Epithelial cell of proximal tubule (primary cell): ENCODE measurements around the gene C19orf53. TPM values are rescaled to one million over a fixed set of nuclear protein-coding genes. Genes with fewer than 3 reads are reported as not detected.
"Not testable (repeated sequence)": the region's sequence is repeated elsewhere in the genome, so short reads cannot be mapped to it uniquely, and the experiment has no call there.

Source experiments
- DNase-seq: peaks from one replicate; pipeline ENCODE4 v3.0.0-alpha.2; 2011; ENCODE audit warnings: low read depth
- H3K4me3 ChIP-seq: 2 replicates; pipeline ENCODE4 v1.5.1; 2011; ENCODE audit warnings: low read depth, mild to moderate bottlenecking, low read length
- total RNA-seq: library from RNA; depleted of rRNA; stranded (reverse); fragments of >200 nt; gene quantifications from 2 replicates; pipeline ENCODE4 v1.2.3, GENCODE V29; 2015
- TF ChIP-seq, protein P1 (sequence below): conservative IDR thresholded peaks from 2 replicates; pipeline ENCODE4 v1.5.1; 2012; ENCODE audit warnings: low read depth, mild to moderate bottlenecking, low read length

C19orf53 gene
- total RNA-seq, 1 donor from 2014 or later, result 200 TPM

DNA sequence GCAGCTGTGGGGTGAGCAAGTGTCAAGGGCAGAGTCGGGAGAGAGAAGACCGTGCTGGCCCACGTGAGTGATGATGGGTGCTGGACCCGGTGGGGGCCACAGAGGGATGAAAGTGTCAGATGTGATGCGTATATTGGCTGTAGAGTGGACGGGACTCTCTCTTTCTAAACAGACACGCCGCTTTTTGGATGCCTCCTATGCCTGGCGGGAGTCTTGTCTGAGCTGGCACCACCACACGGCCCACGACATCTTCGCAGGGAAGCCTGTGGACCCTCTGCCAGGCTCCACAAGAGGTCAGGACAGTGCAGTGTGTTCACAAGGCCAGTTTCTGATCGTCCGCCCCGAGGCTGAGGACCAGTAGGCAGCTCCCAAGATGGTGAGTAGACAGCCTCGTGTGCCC, 22.8 kb upstream of the C19orf53 start:
- DNase-seq, result no peak
- TF ChIP-seq, protein P1, sequence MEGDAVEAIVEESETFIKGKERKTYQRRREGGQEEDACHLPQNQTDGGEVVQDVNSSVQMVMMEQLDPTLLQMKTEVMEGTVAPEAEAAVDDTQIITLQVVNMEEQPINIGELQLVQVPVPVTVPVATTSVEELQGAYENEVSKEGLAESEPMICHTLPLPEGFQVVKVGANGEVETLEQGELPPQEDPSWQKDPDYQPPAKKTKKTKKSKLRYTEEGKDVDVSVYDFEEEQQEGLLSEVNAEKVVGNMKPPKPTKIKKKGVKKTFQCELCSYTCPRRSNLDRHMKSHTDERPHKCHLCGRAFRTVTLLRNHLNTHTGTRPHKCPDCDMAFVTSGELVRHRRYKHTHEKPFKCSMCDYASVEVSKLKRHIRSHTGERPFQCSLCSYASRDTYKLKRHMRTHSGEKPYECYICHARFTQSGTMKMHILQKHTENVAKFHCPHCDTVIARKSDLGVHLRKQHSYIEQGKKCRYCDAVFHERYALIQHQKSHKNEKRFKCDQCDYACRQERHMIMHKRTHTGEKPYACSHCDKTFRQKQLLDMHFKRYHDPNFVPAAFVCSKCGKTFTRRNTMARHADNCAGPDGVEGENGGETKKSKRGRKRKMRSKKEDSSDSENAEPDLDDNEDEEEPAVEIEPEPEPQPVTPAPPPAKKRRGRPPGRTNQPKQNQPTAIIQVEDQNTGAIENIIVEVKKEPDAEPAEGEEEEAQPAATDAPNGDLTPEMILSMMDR, result no peak
- H3K4me3 ChIP-seq, result no peak overlapping the region

DNA sequence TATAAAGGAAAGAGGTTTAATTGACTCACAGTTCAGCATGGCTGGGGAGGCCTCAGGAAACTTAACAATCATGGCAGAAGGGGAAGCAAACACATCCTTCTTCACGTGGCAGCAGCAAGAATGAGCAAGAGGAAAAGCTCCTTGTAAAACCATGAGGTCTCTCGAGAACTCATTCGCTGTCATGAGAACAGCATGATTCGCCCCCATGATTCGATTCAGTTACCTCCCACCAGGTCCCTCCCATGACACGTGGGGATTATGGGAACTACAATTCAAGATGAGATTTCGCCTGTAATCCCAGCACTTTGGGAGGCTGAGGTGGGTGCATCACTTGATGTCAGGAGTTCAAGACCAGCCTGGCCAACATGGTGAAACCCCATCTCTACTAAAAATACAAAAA, 20.6 kb upstream of the C19orf53 start:
- not testable (repeated sequence) for DNase-seq, H3K4me3 ChIP-seq

DNA sequence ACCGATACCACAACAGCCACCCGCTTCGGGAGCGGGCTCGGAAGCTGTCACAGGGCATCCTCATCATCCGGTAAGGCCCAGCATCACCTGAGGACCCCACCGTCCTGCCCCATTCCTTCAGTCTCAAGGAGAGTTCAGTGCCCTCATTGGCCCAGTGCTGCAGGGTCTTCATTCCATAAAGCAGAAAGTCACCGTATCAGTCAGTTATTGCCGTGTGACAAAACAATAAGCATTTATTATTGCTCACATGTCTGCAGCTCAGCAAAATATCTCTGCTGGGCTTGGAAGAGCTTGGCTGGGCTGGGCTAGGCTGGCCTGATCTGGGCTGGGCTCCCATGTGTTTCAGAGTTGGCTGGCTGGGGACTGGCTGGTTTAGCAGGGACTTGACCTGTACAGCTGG, 18.0 kb upstream of the C19orf53 start:
- no peak for DNase-seq
- TF ChIP-seq, protein P1, result no peak
- no peak overlapping the region for H3K4me3 ChIP-seq

DNA sequence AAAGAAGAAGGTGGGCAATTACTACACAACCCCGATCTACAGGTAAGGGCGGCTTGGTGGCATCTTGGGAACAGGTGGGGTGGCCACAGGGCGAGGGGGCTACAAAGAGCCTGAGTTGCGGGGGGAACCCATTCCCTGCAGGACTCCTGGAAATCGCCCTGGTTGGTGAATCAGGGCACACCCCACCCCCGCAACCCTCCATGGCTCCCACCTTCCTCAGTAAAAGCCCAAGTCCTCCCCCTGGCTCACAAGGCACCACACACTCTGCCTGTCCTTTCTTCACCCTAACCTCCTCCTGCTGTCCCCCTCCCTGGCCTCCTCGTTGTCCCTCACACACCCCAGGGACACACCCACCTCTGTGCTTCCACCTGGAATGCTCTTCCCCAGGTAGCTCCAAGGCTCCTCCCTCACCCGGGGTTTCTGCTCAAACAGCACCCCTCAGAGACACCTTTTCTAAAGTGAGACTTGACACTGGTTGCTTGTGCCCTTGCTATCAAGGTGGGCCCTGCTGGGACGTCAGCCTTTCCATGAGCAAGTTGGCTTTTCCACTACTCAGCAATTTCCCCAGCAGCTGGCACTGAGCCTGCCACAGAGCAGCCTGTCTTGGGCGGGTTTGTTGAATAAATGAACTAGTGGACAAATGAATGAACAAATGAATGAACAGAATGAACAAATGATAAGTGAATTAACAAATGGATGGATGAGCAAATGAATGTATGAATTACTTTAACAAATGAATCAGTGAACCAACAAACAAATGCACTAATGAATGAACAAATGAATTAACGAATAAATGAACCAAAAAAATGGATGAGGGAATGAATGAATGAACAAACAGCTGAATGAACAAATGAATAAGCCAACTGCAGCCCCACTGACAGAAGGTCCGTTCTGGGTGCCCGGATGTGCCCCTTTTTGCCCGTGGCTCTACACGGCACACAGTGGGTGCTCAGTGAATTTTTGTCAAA, 16.2 kb upstream of the C19orf53 start:
- DNase-seq, result no peak
- TF ChIP-seq, protein P1, result no peak
- no peak overlapping the region for H3K4me3 ChIP-seq

DNA sequence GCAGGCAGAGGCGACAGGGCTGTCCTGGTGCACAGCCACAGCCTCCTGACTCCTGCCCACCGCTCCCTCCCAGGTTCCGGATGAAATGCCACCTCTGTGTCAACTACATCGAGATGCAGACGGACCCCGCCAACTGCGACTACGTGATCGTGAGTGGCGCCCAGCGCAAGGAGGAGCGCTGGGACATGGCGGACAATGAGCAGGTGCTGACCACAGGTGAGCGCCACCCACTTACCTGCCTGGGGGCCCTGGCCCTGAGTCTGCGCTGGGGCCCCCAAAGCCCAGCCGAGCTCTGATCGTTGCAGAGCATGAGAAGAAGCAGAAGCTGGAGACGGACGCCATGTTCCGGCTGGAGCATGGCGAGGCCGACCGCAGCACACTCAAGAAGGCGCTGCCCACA, 15.5 kb upstream of the C19orf53 start:
- no peak for DNase-seq
- TF ChIP-seq, protein P1, result no peak
- no peak overlapping the region for H3K4me3 ChIP-seq

DNA sequence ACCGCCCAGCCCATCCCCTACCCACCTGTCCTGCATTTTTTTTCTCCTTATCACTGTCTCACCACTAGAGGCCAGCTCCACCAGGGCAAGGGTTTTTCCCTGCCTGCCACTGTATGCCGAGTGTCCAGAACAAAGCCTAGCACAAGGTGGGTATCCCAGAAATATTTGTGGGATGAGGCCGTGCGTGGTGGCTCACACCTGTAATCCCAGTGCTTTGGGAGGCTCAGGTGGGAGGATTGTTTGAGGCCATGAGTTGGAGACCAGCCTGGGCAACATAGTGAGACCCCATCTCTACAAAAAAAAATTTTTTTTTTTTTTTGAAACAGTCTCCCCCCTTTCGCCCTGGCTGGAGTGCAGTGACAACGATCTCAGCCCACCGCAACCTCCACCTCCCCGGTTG, 12.8 kb upstream of the C19orf53 start:
- no peak for DNase-seq
- no peak overlapping the region for H3K4me3 ChIP-seq
- TF ChIP-seq, protein P1, result peak; percentile 19

DNA sequence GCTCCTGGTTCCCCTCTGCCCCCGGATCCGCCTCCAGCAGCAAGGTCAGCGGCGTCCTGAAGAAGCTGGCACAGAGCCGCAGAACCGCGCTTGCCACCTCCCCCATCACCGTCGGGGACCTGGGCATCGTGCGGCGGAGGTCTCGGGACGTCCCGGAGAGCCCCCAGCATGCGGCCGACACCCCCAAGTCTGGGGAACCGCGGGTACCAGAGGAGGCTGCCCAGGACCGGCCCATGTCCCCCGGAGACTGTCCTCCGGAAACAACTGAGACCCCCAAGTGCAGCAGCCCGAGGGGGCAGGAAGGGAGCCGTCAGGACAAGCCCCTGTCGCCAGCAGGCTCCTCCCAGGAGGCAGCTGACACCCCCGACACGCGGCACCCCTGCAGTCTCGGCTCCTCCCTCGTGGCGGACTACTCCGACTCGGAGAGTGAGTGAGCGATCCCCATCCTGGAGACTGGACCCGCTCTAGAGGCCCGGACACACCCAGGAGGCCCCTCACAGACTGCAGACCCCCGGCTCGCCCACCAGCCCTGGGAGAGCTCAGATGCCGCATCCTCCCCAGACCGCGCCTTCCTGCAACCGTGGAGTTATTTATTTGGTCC, 11.5 kb upstream of the C19orf53 start:
- no peak for DNase-seq
- TF ChIP-seq, protein P1, result no peak

More for the DNA sequence above, 11.5 kb upstream of the C19orf53 start:
- H3K4me3 ChIP-seq, result no peak overlapping the region
